Measurements from ENCODE around the gene CST9.
"Not testable (repeated sequence)": the region's sequence is repeated elsewhere in the genome, so short reads cannot be mapped to it uniquely, and the experiment has no call there.

The CST9 gene

GRCh38 chr20:23622401-23622800 lies 16.7 kb upstream of the CST9 start:
- DNase-seq = not testable (repeated sequence)

DNA sequence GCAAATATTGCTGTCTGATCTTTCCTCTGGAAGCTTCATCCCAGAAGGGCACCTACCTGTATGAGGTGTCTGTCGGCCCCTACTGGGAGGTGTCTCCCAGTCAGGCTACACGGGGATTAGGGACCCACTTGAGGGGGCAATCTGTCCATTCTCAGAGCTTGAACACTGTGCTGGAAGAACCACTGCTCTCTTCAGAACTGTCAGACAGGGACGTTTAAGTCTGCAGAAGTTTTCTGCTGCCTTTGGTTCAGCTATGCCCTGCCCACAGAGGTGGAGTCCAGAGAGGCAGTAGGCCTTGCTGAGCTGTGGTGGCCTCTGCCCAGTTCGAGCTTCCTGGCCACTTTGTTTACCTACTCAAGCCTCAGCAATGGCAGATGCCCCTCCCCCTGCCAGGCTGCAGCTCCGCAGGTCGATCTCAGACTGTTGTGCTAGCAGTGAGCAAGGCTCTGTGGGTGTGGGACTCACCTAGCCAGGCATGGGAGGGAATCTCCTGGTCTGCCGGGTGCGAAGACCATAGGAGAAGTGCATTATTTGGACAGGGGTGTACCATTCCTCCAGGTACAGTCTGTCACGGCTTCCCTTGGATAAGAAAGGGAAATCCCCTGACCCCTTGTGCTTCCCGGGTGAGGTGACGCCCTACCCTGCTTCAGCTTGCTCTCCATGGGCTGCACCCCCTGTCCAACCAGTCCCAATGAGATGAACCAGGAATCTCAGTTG lies 15.1 kb upstream of the CST9 start:
- DNase-seq = not testable (repeated sequence)

- DNase-seq = no peak
These were observed 8.4 kb upstream of the CST9 start for GRCh38 chr20:23614163-23614562.

GRCh38 chr20:23613676-23614075 lies 8.0 kb upstream of the CST9 start:
- DNase-seq = no peak

- no peak for DNase-seq
These were observed 6.7 kb upstream of the CST9 start for GRCh38 chr20:23612396-23612795.

DNA sequence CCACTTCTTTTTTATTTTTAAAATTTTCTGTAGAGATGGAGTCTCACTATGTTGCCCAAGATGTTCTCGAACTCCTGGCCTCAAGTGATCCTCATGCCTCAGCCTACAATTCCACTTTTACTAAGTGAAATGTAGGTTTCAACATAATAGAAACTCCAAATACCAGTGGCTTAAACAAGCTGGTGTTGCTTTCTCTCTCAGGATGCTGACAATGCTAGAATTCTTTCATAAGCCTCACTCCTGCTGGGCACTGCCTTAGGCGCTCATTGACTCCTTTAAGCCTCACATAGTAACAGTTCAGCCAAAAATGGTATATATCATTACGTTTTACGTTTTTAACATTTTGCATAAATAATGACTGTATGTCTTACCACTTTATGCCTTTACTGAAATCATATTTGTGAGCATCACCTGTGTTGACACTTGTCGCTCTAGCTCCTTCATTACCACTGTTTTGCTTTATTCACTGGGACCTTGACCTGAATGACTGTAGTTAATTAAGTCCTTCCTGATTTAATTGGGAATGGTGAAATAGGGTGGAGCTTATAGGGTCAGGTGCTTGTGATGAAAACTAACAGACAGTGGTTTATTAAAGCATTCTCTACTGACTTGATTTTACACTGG lies 3.9 kb upstream of the CST9 start:
- no peak for DNase-seq

- no peak for DNase-seq
These were observed 2.6 kb upstream of the CST9 start for GRCh38 chr20:23608251-23608846.

DNA sequence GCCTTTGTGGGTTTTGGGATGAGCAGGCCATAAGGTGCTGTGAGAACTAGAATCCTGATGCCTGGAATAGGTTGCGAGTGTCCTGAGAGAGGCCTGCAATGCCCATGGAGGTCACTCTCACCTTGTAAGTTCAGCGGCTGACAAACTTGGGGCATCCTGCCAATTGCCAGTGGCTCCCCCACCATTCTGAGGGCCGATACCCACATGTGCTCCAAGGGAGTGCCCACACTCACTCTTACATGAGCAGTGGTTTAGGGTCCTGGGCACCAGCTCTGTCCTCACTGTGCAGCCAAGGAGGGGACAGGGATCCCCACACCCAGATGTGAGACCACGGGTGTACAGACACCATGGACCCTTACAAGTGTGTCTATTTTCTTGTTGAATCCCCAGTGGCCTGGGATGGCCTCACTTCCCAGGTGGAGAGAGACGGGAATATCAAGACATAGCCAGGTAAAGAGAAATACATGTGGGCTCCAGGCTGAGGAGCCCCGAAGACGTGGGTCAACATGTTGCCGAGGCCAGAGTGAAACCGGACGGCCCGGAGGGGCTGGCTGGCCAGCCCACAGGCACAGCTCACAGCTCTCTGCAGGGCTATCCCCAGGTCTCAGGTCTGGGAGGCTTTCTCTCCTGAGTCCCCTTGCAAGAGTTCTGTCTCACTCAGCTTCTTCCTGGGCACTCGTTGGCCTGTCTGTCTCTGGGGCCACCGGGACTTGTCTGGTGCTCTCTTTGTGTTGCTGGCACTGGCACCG lies 2.0 kb upstream of the CST9 start:
- DNase-seq = no peak

GRCh38 chr20:23606652-23607049 lies 934 bp upstream of the CST9 start:
- DNase-seq = peak; percentile 50

- DNase-seq = no peak
These were observed 1.4 kb downstream of the CST9 start for GRCh38 chr20:23604306-23604705.

GRCh38 chr20:23603321-23603720 lies 2.4 kb downstream of the CST9 start:
- no peak for DNase-seq

DNA sequence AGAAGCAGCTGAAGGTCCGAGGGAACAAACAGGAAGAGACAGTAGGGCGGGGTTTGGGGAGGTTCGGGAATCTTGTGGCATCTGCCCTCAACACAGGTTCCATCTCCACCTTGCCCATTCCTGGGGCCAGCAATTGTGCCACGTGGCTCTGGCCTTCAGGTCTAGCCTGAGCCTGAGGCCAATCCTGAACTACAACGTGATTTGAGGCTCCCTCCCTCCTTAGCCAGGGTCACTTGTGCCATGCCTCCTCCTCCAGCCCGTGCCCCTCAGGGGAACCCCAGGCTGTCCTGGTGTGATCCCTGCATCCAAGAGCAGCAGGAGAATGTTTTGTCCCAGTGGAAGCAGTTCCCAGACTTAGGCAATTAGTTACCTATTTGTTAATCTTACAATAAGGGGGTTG lies 3.0 kb downstream of the CST9 start:
- no peak for DNase-seq

DNA sequence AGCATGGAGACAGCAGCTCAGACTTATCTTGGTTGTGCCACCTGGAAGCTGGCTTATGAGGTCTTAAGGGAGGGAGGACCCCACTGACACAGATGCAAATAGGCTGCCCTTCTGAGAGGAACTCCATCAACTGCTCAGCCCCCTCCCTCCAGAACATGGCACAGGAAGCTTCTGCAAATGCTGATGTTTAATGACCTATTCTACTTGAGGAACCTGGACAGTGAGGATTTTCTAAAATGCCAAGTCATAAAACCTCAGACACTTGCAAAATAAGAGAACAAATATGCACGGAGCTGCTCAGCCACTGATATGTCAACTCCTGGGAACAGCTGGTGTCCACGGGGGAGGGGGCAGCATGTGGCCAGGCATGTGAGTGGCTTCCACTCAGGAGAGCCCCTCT lies 3.5 kb downstream of the CST9 start:
- no peak for DNase-seq

GRCh38 chr20:23601715-23602114 lies 4.0 kb downstream of the CST9 start:
- DNase-seq = no peak

GRCh38 chr20:23598481-23598880 lies 7.2 kb downstream of the CST9 start:
- DNase-seq = no peak

DNA sequence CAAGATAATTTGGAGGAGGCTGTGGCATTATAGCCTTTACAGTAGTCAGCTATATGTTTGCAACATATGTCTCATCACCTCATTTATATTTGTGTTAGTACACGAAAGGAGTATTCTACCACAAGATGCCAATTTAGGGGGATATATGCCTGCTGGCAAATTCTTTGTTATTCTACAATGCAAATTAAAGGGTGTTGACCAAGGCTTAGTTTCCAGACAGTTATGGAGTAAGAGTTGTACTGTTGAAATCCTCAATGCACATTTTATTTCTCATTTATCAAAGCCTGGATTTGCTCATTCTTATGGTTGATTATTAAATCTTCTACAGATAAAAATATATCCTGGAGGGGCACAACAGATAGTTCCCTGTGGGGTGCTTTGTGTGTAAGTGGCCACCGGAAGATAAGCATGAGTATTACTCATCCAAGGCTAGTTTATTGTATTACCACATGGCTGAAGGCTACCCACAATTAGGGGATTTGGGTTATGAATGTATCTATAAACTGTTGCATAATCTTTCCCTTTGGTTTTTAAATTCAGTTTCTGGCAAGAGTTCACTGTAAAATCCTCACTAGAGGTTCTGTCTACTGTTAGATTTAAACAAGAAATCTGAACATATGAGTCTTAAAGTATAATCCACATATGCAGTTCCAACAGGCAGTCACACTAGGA lies 9.0 kb downstream of the CST9 start:
- no peak for DNase-seq

DNA sequence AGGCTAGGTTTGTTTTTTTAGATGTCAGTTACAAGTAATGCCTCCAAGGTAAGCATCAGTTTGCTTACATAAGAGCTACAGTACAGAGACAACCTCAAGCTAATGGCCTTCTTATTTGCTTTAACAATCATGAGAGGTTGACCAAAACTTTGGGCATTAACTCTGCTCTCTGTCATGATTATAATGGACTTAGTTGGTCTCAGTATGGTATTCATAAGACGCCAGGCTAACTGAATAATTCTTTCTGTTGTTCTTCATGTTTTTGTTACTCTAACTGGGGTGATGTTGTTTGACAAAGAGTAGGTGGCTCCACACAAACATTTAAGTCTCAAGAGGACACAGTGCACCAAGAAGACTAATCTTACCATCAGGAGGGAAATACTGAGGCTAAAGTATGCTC lies 9.8 kb downstream of the CST9 start:
- no peak for DNase-seq

DNA sequence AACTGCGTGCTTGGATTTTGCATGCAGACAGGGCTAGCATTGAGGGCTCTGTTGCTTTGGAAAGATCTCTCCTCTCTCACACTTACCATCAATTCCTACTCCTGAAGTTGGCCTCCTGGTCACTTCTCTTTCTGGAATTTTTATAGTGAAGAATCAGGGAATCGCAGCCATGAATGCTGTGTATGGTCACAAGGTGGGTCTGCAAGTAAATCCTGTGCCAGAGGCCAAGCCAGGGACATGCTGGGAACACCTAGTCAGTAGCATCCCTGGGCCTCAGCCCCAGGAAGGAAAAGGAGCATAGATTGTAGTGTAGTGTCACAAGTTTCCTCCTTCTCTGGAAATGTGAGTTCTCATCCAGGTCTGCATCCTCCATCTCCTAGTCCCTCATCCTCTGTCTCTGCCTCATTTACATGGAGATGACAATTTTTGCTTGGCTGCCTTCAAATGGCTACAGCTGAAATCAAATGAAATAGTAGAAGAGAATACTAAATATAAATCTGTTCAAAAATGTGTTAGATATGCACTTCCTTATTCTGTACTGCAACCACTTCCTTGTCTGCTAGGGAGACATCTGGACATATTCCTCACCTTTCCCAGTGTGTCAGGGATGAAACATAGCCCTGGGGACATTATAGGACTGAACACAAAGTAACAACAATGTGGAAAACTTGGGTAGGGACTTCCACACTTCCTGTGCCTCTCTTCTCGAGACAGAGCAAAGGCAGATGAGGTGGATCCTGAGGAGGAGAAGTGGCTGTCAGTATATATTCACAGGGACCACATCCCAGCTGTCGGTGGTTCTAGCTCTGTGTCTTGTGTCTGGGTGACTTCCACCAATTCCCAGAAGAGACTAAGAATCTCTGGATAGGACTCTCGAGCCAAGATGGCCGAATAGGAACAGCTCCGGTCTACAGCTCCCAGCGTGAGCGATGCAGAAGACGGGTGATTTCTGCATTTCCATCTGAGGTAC lies 17.0 kb downstream of the CST9 start:
- no peak for DNase-seq

DNA sequence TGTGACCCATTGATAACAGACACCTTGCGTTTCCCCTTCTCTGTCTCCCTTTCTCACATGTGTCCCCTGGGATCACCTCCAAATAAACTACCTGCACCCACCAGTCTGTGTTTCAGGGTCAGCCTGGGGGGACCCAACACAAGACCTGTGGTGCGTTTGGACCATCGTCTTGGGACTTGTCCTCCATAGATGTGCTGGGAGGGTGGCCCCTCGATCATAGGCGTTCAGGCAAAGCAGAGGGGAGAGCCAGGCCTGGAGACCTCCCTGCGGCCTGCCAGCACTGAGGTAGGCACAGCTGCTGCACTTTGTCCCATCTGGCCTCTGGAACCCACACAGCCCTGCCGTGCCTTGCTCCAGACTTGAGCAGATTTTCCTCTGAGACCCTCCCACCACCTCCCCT lies 18.1 kb downstream of the CST9 start:
- DNase-seq = no peak

GRCh38 chr20:23586735-23587525 lies 18.8 kb downstream of the CST9 start:
- no peak for DNase-seq

Data from HCEC 1CT (cell line).